ENCODE measurements around the gene FPR3. TPM values are rescaled to one million over a fixed set of nuclear protein-coding genes. Genes with fewer than 3 reads are reported as not detected.

FPR3 gene
- total RNA-seq, 1 donor, result not detected

DNA sequence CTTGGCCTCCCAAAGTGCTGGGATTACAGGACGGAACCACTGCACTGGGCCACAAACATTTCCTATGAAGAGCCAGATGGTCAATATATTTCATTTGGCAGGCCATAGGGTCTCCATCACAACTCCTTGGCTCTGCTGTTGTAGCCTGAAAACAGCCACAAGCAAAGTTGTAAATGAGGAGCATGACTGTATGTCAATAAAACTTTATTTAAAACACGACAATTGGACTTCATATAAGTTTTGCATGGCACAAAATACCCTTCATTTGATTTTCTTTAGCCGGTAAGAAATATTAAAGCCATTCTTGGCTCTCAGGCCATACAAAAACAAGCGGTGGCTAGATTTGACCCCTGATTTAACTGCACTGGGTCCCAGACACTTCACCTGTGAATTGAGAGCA lies 40.2 kb upstream of the FPR3 start:
- no peak for DNase-seq (ENCODE audit: low read depth)
- TF ChIP-seq CTCF (IDR thresholded peaks at IDR 0.05; ENCODE audit: insufficient read depth, low read depth, low read length), result no peak
- no peak overlapping the region for H3K4me3 ChIP-seq (ENCODE audit: low read depth, low read length)

- no peak overlapping the region for H3K4me3 ChIP-seq (ENCODE audit: low read depth, low read length)
- no peak for TF ChIP-seq CTCF (IDR thresholded peaks at IDR 0.05; ENCODE audit: insufficient read depth, low read depth, low read length)
- DNase-seq (ENCODE audit: low read depth), result no peak
Observed at GRCh38 chr19:51755571-51755970, 39.4 kb upstream of the FPR3 start.

DNA sequence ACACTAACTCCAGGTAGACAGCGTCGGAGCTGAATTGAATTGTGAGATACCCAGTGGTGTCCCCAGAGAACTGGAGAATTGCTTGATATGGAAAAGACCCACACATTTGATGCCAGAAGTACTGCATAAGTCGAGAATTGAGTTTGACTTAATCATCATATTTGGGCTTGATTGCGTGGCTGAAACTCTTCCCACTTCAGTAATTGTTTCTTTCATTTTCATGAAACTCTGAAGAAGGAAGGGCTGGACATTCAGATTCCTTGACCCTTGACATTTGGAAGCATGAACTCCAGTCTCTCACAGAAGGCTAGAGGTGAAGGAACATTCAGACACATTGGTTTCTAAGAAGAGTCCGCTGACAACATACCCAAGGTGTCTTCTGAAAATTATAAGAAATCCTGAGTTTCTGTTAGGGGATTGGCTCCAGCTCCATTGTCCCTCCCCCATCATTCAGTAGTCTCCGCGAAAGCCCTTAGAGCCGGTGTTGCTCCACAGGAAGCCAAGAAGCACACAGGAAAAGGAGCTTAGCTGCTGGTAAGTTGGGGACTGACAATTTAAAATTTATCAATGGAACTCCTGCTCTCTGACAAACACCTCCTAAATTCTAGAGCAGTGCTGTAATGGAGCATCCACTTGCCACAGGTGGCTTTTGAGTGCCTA lies 34.1 kb upstream of the FPR3 start, which contains the start of gene FPR2:
Gene FPR2 (plus strand): TSS at position 484 of the 660 bp plus-strand sequence. CDS start 7,479 bp downstream, outside the sequence.
- no peak within 1 kb of the TSS for H3K4me3 ChIP-seq (ENCODE audit: low read depth, low read length)
- TF ChIP-seq CTCF (IDR thresholded peaks at IDR 0.05; ENCODE audit: insufficient read depth, low read depth, low read length), result no peak
- no peak for DNase-seq (ENCODE audit: low read depth)

DNA sequence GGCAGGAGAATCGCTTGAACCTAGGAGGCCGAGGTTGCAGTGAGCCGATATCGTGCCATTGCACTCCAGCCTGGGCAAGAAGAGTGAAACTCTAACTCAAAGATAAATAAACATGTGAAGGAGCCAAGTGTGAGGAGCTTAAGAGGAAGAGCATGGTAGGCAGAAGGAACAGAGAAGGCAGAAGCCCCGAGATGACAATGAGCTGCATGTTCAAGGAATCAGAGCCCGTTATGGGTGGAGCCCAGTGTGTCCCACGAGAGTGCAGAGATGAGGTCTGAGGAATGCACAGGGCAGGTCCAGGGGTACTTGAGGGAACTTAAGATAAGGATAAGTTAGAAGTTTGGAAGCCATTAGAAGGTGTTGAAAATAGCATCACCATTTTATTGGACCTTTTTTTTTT lies 33.3 kb upstream of the FPR3 start:
- H3K4me3 ChIP-seq (ENCODE audit: low read depth, low read length), result no peak overlapping the region
- DNase-seq (ENCODE audit: low read depth), result no peak
- no peak for TF ChIP-seq CTCF (IDR thresholded peaks at IDR 0.05; ENCODE audit: insufficient read depth, low read depth, low read length)

- no peak for DNase-seq (ENCODE audit: low read depth)
- no peak overlapping the region for H3K4me3 ChIP-seq (ENCODE audit: low read depth, low read length)
- no peak for TF ChIP-seq CTCF (IDR thresholded peaks at IDR 0.05; ENCODE audit: insufficient read depth, low read depth, low read length)
Observed at GRCh38 chr19:51765086-51765485, 29.9 kb upstream of the FPR3 start.

GRCh38 chr19:51766461-51766860 lies 28.5 kb upstream of the FPR3 start:
- TF ChIP-seq CTCF (IDR thresholded peaks at IDR 0.05; ENCODE audit: insufficient read depth, low read depth, low read length), result no peak
- no peak for DNase-seq (ENCODE audit: low read depth)
- H3K4me3 ChIP-seq (ENCODE audit: low read depth, low read length), result no peak overlapping the region

Data from fibroblast of villous mesenchyme (primary cell).